ENCODE results near the gene UBA5. TPM values are rescaled to one million over a fixed set of nuclear protein-coding genes. Genes with fewer than 3 reads are reported as not detected.
"Not testable (repeated sequence)": the region's sequence is repeated elsewhere in the genome, so short reads cannot be mapped to it uniquely, and the experiment has no call there.

The UBA5 gene
- 28.7 and 35.0 TPM in 2 replicates for total RNA-seq (2014; rRNA removed; shearing (Covaris generic))

GRCh38 chr3:132660052-132660810, at the start of gene UBA5:
Gene UBA5, plus strand, starts transcription at chr3:132660329. Its CDS starts 209 bp downstream, at chr3:132660538.
- DNase-seq (ENCODE audit: low spot score) = peak; percentile 59

- DNase-seq (ENCODE audit: low spot score) = not testable (repeated sequence)
Measured at GRCh38 chr3:132615301-132615700, 44.8 kb upstream of the UBA5 start.

GRCh38 chr3:132615881-132616280, 44.2 kb upstream of the UBA5 start:
- DNase-seq (ENCODE audit: low spot score) = no peak

GRCh38 chr3:132616780-132617179, 43.3 kb upstream of the UBA5 start:
- DNase-seq (ENCODE audit: low spot score) = no peak

- no peak for DNase-seq (ENCODE audit: low spot score)
Measured at GRCh38 chr3:132622148-132622547, 38.0 kb upstream of the UBA5 start.

GRCh38 chr3:132622761-132623160, 37.4 kb upstream of the UBA5 start:
- DNase-seq (ENCODE audit: low spot score) = no peak

- no peak for DNase-seq (ENCODE audit: low spot score)
Measured at GRCh38 chr3:132623646-132624045, 36.5 kb upstream of the UBA5 start.

GRCh38 chr3:132624790-132625189, 35.3 kb upstream of the UBA5 start:
- no peak for DNase-seq (ENCODE audit: low spot score)

GRCh38 chr3:132625613-132626012, 34.5 kb upstream of the UBA5 start:
- DNase-seq (ENCODE audit: low spot score) = no peak

GRCh38 chr3:132626955-132627354, 33.2 kb upstream of the UBA5 start:
- no peak for DNase-seq (ENCODE audit: low spot score)

GRCh38 chr3:132628157-132628556, 32.0 kb upstream of the UBA5 start:
- DNase-seq (ENCODE audit: low spot score) = no peak

- DNase-seq (ENCODE audit: low spot score) = no peak
Measured at GRCh38 chr3:132629928-132630327, 30.2 kb upstream of the UBA5 start.

- DNase-seq (ENCODE audit: low spot score) = no peak
Measured at GRCh38 chr3:132630612-132631011, 29.5 kb upstream of the UBA5 start.

GRCh38 chr3:132635052-132635451, 25.1 kb upstream of the UBA5 start:
- no peak for DNase-seq (ENCODE audit: low spot score)

GRCh38 chr3:132637590-132637989, 22.5 kb upstream of the UBA5 start:
- DNase-seq (ENCODE audit: low spot score) = no peak

- DNase-seq (ENCODE audit: low spot score) = no peak
Measured at GRCh38 chr3:132638706-132639105, 21.4 kb upstream of the UBA5 start.

GRCh38 chr3:132641427-132641826, 18.7 kb upstream of the UBA5 start:
- not testable (repeated sequence) for DNase-seq (ENCODE audit: low spot score)

- DNase-seq (ENCODE audit: low spot score) = peak; percentile 51
Measured at GRCh38 chr3:132641837-132642538, 18.1 kb upstream of the UBA5 start.

- no peak for DNase-seq (ENCODE audit: low spot score)
Measured at GRCh38 chr3:132642539-132642847, 17.6 kb upstream of the UBA5 start.

- no peak for DNase-seq (ENCODE audit: low spot score)
Measured at GRCh38 chr3:132643366-132643765, 16.8 kb upstream of the UBA5 start.

- no peak for DNase-seq (ENCODE audit: low spot score)
Measured at GRCh38 chr3:132645058-132645457, 15.1 kb upstream of the UBA5 start.

- no peak for DNase-seq (ENCODE audit: low spot score)
Measured at GRCh38 chr3:132650153-132650552, 10.0 kb upstream of the UBA5 start.

- no peak for DNase-seq (ENCODE audit: low spot score)
Measured at GRCh38 chr3:132652640-132653270, 7.4 kb upstream of the UBA5 start.
